ENCODE results near the gene COX4I2.

DNA sequence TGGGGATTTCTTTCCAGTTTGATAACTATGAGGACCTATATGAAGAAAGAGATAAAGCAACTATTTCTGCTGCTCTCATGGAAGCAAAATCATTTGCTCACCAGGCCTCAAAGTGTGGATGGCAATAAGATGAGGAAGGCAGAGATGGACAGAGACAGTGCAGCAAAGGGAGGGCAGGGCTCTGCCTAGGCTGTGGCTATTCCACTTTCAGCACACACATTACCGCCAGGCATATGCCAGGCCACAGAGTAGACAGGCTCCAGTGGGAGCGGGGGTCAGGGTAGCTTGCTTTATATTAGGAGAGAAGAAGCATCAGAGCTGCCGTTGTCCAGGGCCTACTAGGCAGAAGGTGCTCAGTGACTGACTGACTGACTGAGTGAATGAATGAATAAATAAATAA lies 44.1 kb downstream of the COX4I2 start:
- TF ChIP-seq, protein P1, sequence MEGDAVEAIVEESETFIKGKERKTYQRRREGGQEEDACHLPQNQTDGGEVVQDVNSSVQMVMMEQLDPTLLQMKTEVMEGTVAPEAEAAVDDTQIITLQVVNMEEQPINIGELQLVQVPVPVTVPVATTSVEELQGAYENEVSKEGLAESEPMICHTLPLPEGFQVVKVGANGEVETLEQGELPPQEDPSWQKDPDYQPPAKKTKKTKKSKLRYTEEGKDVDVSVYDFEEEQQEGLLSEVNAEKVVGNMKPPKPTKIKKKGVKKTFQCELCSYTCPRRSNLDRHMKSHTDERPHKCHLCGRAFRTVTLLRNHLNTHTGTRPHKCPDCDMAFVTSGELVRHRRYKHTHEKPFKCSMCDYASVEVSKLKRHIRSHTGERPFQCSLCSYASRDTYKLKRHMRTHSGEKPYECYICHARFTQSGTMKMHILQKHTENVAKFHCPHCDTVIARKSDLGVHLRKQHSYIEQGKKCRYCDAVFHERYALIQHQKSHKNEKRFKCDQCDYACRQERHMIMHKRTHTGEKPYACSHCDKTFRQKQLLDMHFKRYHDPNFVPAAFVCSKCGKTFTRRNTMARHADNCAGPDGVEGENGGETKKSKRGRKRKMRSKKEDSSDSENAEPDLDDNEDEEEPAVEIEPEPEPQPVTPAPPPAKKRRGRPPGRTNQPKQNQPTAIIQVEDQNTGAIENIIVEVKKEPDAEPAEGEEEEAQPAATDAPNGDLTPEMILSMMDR (IDR thresholded peaks at IDR 0.05; ENCODE audit: extremely low read depth in 1 of 2, insufficient read depth in 1 of 2, low read depth in 1 of 2, low read length in 2 of 2), result no peak
- no peak for TF ChIP-seq POLR2AphosphoS5 (IDR thresholded peaks at IDR 0.05; ENCODE audit: insufficient read depth, low read depth, low read length)
